Forelimb muscle (tissue), 1 donor: ENCODE results near the gene SCYL3. TPM values are rescaled to one million over a fixed set of nuclear protein-coding genes. Genes with fewer than 3 reads are reported as not detected.
"Not testable (repeated sequence)": the region's sequence is repeated elsewhere in the genome, so short reads cannot be mapped to it uniquely, and the experiment has no call there.

Source experiments
- DNase-seq: peaks from one replicate; pipeline ENCODE4 v3.0.0-alpha.2; 2013; ENCODE audit warnings: low read depth
- polyA plus RNA-seq: library from polyadenylated mRNA; unstranded; fragments of 120-200 nt; gene quantifications from one replicate; pipeline ENCODE4 v1.2.1, GENCODE V29; 2013; ENCODE audit not compliant: insufficient read length

SCYL3 gene
- polyA plus RNA-seq, 1 donor, result 9.2 TPM

- DNase-seq, result no peak
Observed at GRCh38 chr1:169816617-169817016, 77.1 kb downstream of the SCYL3 start.

GRCh38 chr1:169814265-169814664 lies 79.4 kb downstream of the SCYL3 start:
- DNase-seq, result no peak

GRCh38 chr1:169812131-169812530 lies 81.6 kb downstream of the SCYL3 start:
- DNase-seq, result no peak

DNA sequence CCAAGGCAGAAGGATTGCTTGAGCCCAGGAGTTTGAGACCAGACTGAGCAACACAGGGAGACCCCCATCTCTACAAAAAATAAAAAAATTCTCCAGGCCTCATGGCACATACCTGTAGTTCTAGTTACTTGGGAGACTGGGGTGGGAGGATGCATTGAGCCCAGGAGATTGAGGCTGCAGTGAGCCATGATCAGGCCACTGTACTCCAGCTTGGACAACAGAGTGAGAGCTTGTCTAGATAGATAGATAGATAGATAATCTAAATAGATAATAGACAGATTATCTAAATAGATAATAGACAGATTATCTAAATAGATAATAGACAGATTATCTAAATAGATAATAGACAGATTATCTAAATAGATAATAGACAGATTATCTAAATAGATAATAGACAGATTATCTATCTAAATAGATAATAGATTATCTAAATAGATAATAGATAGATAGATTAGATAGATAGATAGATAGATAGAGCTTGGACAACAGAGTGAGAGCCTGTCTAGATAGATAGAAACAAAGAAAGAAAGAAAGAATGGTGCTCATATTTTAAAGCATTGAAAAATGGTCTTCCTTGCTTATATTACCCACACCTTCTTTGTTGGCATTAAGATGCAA lies 82.2 kb downstream of the SCYL3 start:
- not testable (repeated sequence) for DNase-seq

- peak; percentile 11 for DNase-seq
Observed at GRCh38 chr1:169809370-169810095, 84.2 kb downstream of the SCYL3 start.

DNA sequence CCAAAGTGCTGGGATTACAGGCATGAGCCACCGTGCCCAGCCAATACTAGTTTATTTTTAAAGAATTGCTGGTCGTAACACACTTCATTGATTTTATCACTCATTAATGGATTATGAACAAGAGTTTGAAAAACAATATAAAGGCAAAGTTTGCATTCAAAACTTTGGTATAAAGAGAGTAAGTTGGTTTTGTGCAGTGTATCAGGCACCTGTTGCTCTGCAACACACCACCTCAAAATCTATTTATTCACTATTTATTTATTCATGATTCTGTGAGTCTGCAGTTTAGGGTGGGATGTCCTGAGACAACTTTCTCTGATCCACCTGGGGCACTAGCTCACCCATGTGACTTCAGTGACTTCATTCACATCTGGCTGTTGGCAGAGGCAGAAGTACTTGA lies 88.8 kb downstream of the SCYL3 start:
- DNase-seq, result no peak

DNA sequence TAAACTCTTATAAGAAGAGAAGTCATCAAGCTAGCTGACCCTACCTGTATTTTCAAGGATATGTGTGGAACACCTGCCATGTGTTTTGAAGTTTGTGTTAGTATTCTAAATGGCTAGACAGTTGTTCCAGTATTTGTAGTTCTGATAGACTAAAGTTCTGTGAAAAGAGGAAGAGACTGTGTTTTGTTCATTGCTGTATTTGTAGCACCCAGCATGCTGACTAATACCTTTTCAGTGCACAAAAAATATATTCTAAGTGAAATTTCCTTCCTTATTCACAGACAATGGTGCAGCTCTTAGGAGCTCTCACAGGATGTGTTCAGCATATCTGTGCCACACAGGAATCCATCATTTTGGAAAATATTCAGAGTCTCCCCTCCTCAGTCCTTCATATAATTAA lies 90.8 kb downstream of the SCYL3 start:
- DNase-seq, result no peak

Other genes starting within 250 kb of the SCYL3 start
- 1.6 TPM for gene SELL, start 182.3 kb downstream of the SCYL3 start, polyA plus RNA-seq
- 1.1 TPM for gene SELE, start 159.8 kb downstream of the SCYL3 start, polyA plus RNA-seq
- gene METTL18, start 99.0 kb downstream of the SCYL3 start, polyA plus RNA-seq, result 7.0 TPM
- gene KIFAP3, start 180.8 kb upstream of the SCYL3 start, polyA plus RNA-seq, result 32.1 TPM